ENCODE data around the gene GFY. TPM values are rescaled to one million over a fixed set of nuclear protein-coding genes. Genes with fewer than 3 reads are reported as not detected.

Gene GFY
- total and polyA plus RNA-seq, 2 experiments from 2014 or later: 1.2 TPM; not detected in 1

- TF ChIP-seq CTCF (conservative IDR thresholded peaks at IDR 0.05; ENCODE audit: low read depth in 2 of 2) (no peak), REST (IDR thresholded peaks at IDR 0.05; ENCODE audit: unreplicated experiment) (no peak), ZNF331 (CRISPR knock-in tag; IDR thresholded peaks at IDR 0.05; ENCODE audit: low read depth) (no peak)
These were observed 41.6 kb upstream of the GFY start (continued) for GRCh38 chr19:49383599-49383998.

GRCh38 chr19:49387936-49388372 lies 37.2 kb upstream of the GFY start, which contains the start of gene KASH5:
KASH5 (plus strand) TSS chr19:49388249; CDS start chr19:49390884, 2,635 bp downstream.
- Histone ChIP-seq H3K27ac (ENCODE audit: low read depth) (no peak within 1 kb of the TSS), H3F3A (replicated peaks; ENCODE audit: low read depth) (0 out of 2 replicates have a peak, but pooled peaks cover 3% of the 10 kb centered on the region), H3K36me3 (ENCODE audit: insufficient read depth) (no peaks in the 10 kb centered on the region), H2AFZ (peak within 1 kb of the TSS; percentile 86; the same call in 1 of the 2 replicates), H4K20me1 (replicated peaks; ENCODE audit: insufficient read depth) (no peaks in the 10 kb centered on the region), H3K9me2 (ENCODE audit: insufficient read depth) (no peaks in the 10 kb centered on the region), H3K4me3 (no peak within 1 kb of the TSS), H3K27me3 (ENCODE audit: insufficient read depth) (no peaks in the 10 kb centered on the region), H3K79me2 (replicated peaks; ENCODE audit: insufficient read depth) (no peaks in the 10 kb centered on the region), H3K4me1 (ENCODE audit: insufficient read depth) (no peaks in the 10 kb centered on the region), H3K4me2 (no peak within 1 kb of the TSS)
- no peak for ATAC-seq
- Mint-ChIP-seq H3K27me3 (ENCODE audit: insufficient read depth, low read depth, poor library complexity) (peaks cover 15% of the 10 kb centered on the region), H3K27ac (no peak within 1 kb of the TSS), H3K36me3 (ENCODE audit: low read depth) (no peaks in the 10 kb centered on the region; the same call in 2 of the 3 replicates), H3K9me3 (0 out of 3 replicates have a peak, but pooled peaks cover 2% of the 10 kb centered on the region), H3K4me3 (no peak within 1 kb of the TSS; the same call in 2 of the 3 replicates), H3K4me1 (peaks cover 6% of the 10 kb centered on the region)
- peak; percentile 62 for DNase-seq (ENCODE audit: low spot score)
- TF ChIP-seq POLR2AphosphoS5 (IDR thresholded peaks at IDR 0.05; ENCODE audit: low read depth) (no peak), NANOG (IDR thresholded peaks at IDR 0.05; ENCODE audit: borderline replicate concordance) (no peak), CREB1 (CRISPR knock-in tag; IDR thresholded peaks at IDR 0.05; ENCODE audit: low read depth) (no peak), ZNF114 (CRISPR knock-in tag; IDR thresholded peaks at IDR 0.05) (no peak), EZH2 (IDR thresholded peaks at IDR 0.05; ENCODE audit: low read depth, unreplicated experiment) (no peak), ZNF462 (CRISPR knock-in tag; IDR thresholded peaks at IDR 0.05) (no peak), ZNF331 (CRISPR knock-in tag; IDR thresholded peaks at IDR 0.05; ENCODE audit: low read depth) (no peak), CTCF (conservative IDR thresholded peaks at IDR 0.05; ENCODE audit: low read depth in 2 of 2) (no peak), JUNB (IDR thresholded peaks at IDR 0.05; ENCODE audit: unreplicated experiment) (no peak)
